Calu3 (cell line): ENCODE data around the gene CIDEA. TPM values are rescaled to one million over a fixed set of nuclear protein-coding genes. Genes with fewer than 3 reads are reported as not detected.
A peak's percentile ranks its signal among the peaks of the same experiment; 100 is the strongest.

ENCODE experiments used
- BruUV-seq: library from RNA; stranded (reverse); fragments of 400-500 nt; replicated peaks from 2 replicates; lab custom pipeline; 2021; lab: Mats Ljungman, UMichigan
- CTCF ChIA-PET: fragments of 300-600 bp; sonication (Branson Sonifier 250); formaldehyde crosslinking; loops from one replicate; lab custom pipeline; 2022; ENCODE audit warnings: antibody characterized with exemption; lab: Charles Lee
- DNase-seq: peaks from one replicate; pipeline ENCODE4 v3.0.0; 2022
- H3K27ac Mint-ChIP-seq: one replicate; pipeline ENCODE4 v1.8.0; 2022; ENCODE audit warnings: mixed read lengths; ENCODE audit not compliant: unreplicated experiment
- H3K27me3 Mint-ChIP-seq: one replicate; pipeline ENCODE4 v1.8.0; 2022; ENCODE audit warnings: mixed read lengths; ENCODE audit not compliant: unreplicated experiment
- H3K36me3 Mint-ChIP-seq: one replicate; pipeline ENCODE4 v1.8.0; 2022; ENCODE audit warnings: mild to moderate bottlenecking, moderate library complexity, mixed read lengths; ENCODE audit not compliant: insufficient read depth, unreplicated experiment
- H3K4me1 Mint-ChIP-seq: one replicate; pipeline ENCODE4 v1.8.0; 2022; ENCODE audit warnings: mild to moderate bottlenecking, low read depth, mixed read lengths; ENCODE audit not compliant: unreplicated experiment
- H3K4me3 Mint-ChIP-seq: one replicate; pipeline ENCODE4 v1.8.0; 2022; ENCODE audit warnings: mild to moderate bottlenecking, low read depth, moderate library complexity, mixed read lengths; ENCODE audit not compliant: unreplicated experiment
- H3K9me3 Mint-ChIP-seq: one replicate; pipeline ENCODE4 v1.8.0; 2022; ENCODE audit warnings: low read depth, mixed read lengths; ENCODE audit not compliant: unreplicated experiment
- CTCF ChIP-seq: fragments of 200-600 bp; IDR thresholded peaks from one replicate; pipeline ENCODE4 v1.8.0; 2022; ENCODE audit warnings: antibody characterized with exemption; ENCODE audit not compliant: unreplicated experiment
- intact Hi-C: fragments of 100-400 bp; cut with micrococcal nuclease; formaldehyde crosslinking; loops from one replicate; pipeline ENCODE4 v1.10.0; 2022; ENCODE audit not compliant: unreplicated experiment
- total RNA-seq: library from RNA; stranded (reverse); gene quantifications from 2 replicates; pipeline ENCODE4 v1.2.3, GENCODE V29; 2022

The CIDEA gene
- total RNA-seq, 1 experiment from 2014 or later: not detected

GRCh38 chr18:12283666-12284065, 29.5 kb downstream of the CIDEA start:
- TF ChIP-seq CTCF: no peak
- Mint-ChIP-seq H3K36me3 (peaks cover 9% of the 10 kb centered on the region), H3K27ac (no peak overlapping the region), H3K4me1 (peaks cover 6% of the 10 kb centered on the region), H3K4me3 (no peak overlapping the region), H3K27me3 (peaks cover 23% of the 10 kb centered on the region), H3K9me3 (no peaks in the 10 kb centered on the region)
- CTCF ChIA-PET: interaction anchor here (1.9 kb wide), 1 partner anchor 12 kb away, joined by 7 read pairs; no protein-coding TSS in a partner anchor
- intact Hi-C loops: no loop called here
- DNase-seq: no peak
- BruUV-seq: no TSS peak

GRCh38 chr18:12287131-12287681, 33.0 kb downstream of the CIDEA start:
- Mint-ChIP-seq H3K36me3 (peaks cover 9% of the 10 kb centered on the region), H3K9me3 (no peaks in the 10 kb centered on the region), H3K27me3 (peaks cover 33% of the 10 kb centered on the region), H3K4me3 (peak overlapping the region; percentile 82), H3K27ac (no peak overlapping the region), H3K4me1 (peaks cover 16% of the 10 kb centered on the region)
- CTCF ChIA-PET: interaction anchor here (1.1 to 3.9 kb wide), 4 partner anchors 9 to 41 kb away, joined by 4 to 21 read pairs (median 6); no protein-coding TSS in a partner anchor
- no TSS peak for BruUV-seq
- TF ChIP-seq CTCF: no peak
- intact Hi-C loops: loop anchor here (5.0 kb wide), 1 partner anchor 195 kb away; the partner anchor contains the start of gene ANKRD62
- peak; percentile 60 for DNase-seq

GRCh38 chr18:12287684-12288402, 33.7 kb downstream of the CIDEA start:
- Mint-ChIP-seq H3K36me3 (peaks cover 9% of the 10 kb centered on the region), H3K4me3 (peak overlapping the region; percentile 82), H3K4me1 (peaks cover 16% of the 10 kb centered on the region), H3K27me3 (peaks cover 33% of the 10 kb centered on the region), H3K9me3 (no peaks in the 10 kb centered on the region), H3K27ac (no peak overlapping the region)
- CTCF ChIA-PET: interaction anchor here (1.0 to 3.9 kb wide), 6 partner anchors 10 to 40 kb away, joined by 3 to 21 read pairs (median 4); no protein-coding TSS in a partner anchor
- intact Hi-C loops: loop anchor here (5.0 kb wide), 1 partner anchor 196 kb away; the partner anchor contains the start of gene ANKRD62
- DNase-seq: peak; percentile 77
- BruUV-seq: TSS peak; percentile 86
- no peak for TF ChIP-seq CTCF

GRCh38 chr18:12288403-12288755, 34.2 kb downstream of the CIDEA start:
- intact Hi-C loops: loop anchor here (5.0 kb wide), 1 partner anchor 196 kb away; the partner anchor contains the start of gene ANKRD62
- Mint-ChIP-seq H3K9me3 (no peaks in the 10 kb centered on the region), H3K27ac (no peak overlapping the region), H3K4me1 (peaks cover 16% of the 10 kb centered on the region), H3K36me3 (peaks cover 9% of the 10 kb centered on the region), H3K4me3 (peak overlapping the region; percentile 82), H3K27me3 (peaks cover 35% of the 10 kb centered on the region)
- CTCF ChIA-PET: interaction anchor here (1.0 to 3.9 kb wide), 4 partner anchors 10 to 40 kb away, joined by 3 to 21 read pairs (median 6); no protein-coding TSS in a partner anchor
- TSS peak; percentile 85 for BruUV-seq
- no peak for TF ChIP-seq CTCF
- no peak for DNase-seq
